GM12864 (cell line): ENCODE results near the gene HES2.
"Not testable (repeated sequence)": the region's sequence is repeated elsewhere in the genome, so short reads cannot be mapped to it uniquely, and the experiment has no call there.

Experiments used
- DNase-seq: peaks from one replicate; pipeline ENCODE4 v3.0.0-alpha.2; 2011; ENCODE audit warnings: low read depth
- H3K4me3 ChIP-seq: 2 replicates; pipeline ENCODE4 v1.5.1; 2011; ENCODE audit warnings: mild to moderate bottlenecking, low read depth, low read length, control low read depth
- CTCF ChIP-seq: IDR thresholded peaks from 2 replicates; pipeline ENCODE4 v1.5.1; 2011; ENCODE audit warnings: low read depth, mild to moderate bottlenecking, moderate library complexity, low read length, control low read depth, inconsistent platforms; ENCODE audit errors: missing control alignments

Gene HES2

DNA sequence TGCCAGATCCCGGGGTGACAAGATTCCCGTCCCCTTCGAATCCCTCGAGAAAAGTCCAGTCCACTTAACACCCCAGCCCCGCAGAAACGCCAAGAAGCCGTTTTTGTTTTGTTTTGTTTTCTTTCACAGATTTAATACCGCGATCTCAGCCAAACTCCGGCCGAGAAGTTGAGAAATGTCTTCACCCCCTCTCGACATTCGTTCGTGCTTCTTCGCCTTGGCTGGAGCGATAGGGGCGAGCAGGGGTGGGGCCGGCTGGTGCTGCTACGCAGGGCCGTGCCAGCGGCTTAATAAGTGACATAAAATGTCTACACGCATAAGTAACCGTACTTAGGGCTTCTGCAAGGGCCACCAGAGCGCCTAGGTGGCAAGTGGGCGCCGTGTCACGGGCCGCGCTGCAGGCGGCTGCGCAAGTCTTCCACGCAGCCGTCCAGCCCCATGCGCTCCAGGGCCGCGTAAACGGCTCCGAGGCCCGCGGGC lies 41.4 kb upstream of the HES2 start:
- DNase-seq = no peak
- H3K4me3 ChIP-seq = no peak overlapping the region
- TF ChIP-seq CTCF = no peak

- TF ChIP-seq CTCF = no peak
- H3K4me3 ChIP-seq = peak overlapping the region; percentile 25; the same call in 1 of the 2 replicates
- DNase-seq = no peak
Measured at GRCh38 chr1:6460301-6461050, 40.8 kb upstream of the HES2 start.

DNA sequence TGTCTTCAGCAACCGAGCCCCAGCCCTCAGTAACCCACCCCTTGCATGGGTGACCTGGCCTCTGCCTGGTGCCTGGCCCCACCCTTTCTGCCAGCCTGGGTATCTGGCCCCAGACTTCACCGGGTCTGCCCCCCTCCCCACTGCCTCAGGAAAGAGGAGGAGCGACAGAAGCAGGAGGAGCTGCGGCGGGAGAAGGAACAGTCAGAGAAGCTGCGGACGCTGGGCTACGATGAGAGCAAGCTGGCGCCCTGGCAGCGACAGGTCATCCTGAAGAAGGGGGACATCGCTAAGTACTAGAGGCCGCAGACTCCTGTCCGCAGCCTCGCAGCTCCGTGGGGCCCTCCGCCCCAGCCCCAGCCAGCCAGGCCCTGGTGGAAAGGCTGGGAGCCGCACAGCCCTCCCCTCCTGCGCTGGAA lies 40.1 kb upstream of the HES2 start:
- DNase-seq = no peak
- H3K4me3 ChIP-seq = no peak overlapping the region
- no peak for TF ChIP-seq CTCF

- no peak for TF ChIP-seq CTCF
- no peak overlapping the region for H3K4me3 ChIP-seq
- DNase-seq = no peak
Measured at GRCh38 chr1:6456800-6457466, 37.2 kb upstream of the HES2 start.

GRCh38 chr1:6455752-6456520 lies 36.2 kb upstream of the HES2 start:
- DNase-seq, H3K4me3 ChIP-seq: not testable (repeated sequence)

GRCh38 chr1:6454856-6455751 lies 35.4 kb upstream of the HES2 start:
- DNase-seq = no peak

GRCh38 chr1:6453895-6454855 lies 34.5 kb upstream of the HES2 start:
- not testable (repeated sequence) for DNase-seq, H3K4me3 ChIP-seq

More at GRCh38 chr1:6454856-6455751, 35.4 kb upstream of the HES2 start:
- H3K4me3 ChIP-seq = no peak overlapping the region
- TF ChIP-seq CTCF = no peak
